Colon (tissue), 2 donors: ENCODE measurements around the gene ITPR2.

Source experiments
- FAIRE-seq: peaks from 2 replicates; lab custom pipeline; 2012; peaks lifted over from hg19 to GRCh38; lab: Jason Lieb, UNC
- donor health status: control.
- donor health status: control.

Gene ITPR2

GRCh38 chr12:26293612-26294011, 539.4 kb downstream of the ITPR2 start:
- no peak for FAIRE-seq

GRCh38 chr12:26292596-26292995, 540.4 kb downstream of the ITPR2 start:
- no peak for FAIRE-seq

- FAIRE-seq: no peak
These were observed 542.4 kb downstream of the ITPR2 start for GRCh38 chr12:26290565-26290964.

- FAIRE-seq: no peak
These were observed 545.2 kb downstream of the ITPR2 start for GRCh38 chr12:26287671-26288381.
